ENCODE measurements around the gene DUSP8. TPM values are rescaled to one million over a fixed set of nuclear protein-coding genes. Genes with fewer than 3 reads are reported as not detected.
A peak's percentile ranks its signal among the peaks of the same experiment; 100 is the strongest.

DUSP8 gene
- total RNA-seq, 1 donor from 2014 or later = 2.2 TPM

DNA sequence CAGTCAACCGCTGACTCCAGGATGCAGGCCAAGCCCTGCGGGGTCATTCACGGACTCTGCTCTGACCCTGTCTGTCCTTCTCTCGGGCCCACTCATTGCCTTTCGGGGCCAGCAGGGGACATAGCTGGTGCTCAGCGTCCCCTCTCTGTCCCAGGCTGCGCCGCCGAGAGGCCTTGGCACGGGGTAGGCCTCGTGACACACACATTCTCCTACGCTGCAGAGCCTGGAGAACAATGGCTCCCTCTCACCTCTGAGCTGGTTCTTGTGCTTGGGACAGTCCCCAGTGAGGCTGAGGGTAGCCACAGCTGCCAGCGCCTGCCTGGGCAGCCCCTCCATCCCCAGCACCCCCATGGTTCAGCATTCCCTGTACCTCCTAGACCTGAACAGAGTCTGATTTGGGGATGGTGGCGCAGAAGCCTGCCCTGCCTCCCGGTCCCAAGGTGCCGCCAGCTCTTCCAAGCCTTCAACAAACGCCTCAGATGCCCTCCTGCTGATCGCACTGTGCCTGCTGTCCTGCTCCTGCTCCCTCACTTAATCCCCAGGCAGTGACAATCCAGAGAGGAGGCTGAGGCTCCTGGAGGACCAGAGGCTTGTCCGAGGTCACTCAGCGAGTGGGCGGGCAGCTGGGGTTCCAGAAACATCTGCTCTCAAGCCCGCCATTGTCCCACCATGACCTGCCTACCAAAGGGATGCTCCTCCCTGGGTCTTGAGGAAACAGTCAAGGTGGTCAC, 30.4 kb downstream of the DUSP8 start:
- DNase-seq (ENCODE audit: low spot score) = no peak
- Mint-ChIP-seq H3K4me3 (ENCODE audit: unreplicated experiment) (no peak overlapping the region), H3K9me3 (ENCODE audit: unreplicated experiment) (no peaks in the 10 kb centered on the region), H3K27me3 (ENCODE audit: unreplicated experiment) (peaks cover 9% of the 10 kb centered on the region), H3K27ac (ENCODE audit: unreplicated experiment) (no peak overlapping the region), H3K4me1 (ENCODE audit: unreplicated experiment) (no peaks in the 10 kb centered on the region), H3K36me3 (ENCODE audit: low read depth, unreplicated experiment) (no peaks in the 10 kb centered on the region)
- TF ChIP-seq, protein P1, sequence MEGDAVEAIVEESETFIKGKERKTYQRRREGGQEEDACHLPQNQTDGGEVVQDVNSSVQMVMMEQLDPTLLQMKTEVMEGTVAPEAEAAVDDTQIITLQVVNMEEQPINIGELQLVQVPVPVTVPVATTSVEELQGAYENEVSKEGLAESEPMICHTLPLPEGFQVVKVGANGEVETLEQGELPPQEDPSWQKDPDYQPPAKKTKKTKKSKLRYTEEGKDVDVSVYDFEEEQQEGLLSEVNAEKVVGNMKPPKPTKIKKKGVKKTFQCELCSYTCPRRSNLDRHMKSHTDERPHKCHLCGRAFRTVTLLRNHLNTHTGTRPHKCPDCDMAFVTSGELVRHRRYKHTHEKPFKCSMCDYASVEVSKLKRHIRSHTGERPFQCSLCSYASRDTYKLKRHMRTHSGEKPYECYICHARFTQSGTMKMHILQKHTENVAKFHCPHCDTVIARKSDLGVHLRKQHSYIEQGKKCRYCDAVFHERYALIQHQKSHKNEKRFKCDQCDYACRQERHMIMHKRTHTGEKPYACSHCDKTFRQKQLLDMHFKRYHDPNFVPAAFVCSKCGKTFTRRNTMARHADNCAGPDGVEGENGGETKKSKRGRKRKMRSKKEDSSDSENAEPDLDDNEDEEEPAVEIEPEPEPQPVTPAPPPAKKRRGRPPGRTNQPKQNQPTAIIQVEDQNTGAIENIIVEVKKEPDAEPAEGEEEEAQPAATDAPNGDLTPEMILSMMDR (IDR thresholded peaks at IDR 0.05; ENCODE audit: unreplicated experiment) = no peak

DNA sequence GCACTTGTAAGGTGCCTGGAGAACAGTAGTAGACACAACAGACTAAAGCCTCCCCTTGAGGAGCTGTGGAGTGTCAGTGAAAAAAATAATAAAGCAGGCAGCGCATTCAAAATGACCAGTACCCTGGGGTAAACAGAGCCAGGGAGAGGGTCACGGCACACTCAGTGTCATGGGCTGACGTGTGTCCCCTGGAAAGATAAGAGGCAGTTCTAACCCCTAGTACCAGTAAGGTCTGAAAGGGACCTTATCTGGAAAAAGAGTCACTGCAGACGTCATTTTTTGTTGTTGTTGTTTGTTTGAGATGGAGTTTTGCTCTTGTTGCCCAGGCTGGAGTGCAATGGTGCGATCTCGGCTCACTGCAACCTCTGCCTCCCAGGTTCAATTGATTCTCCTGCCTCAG, 32.0 kb downstream of the DUSP8 start:
- Mint-ChIP-seq H3K36me3 (ENCODE audit: low read depth, unreplicated experiment) (no peaks in the 10 kb centered on the region), H3K27ac (ENCODE audit: unreplicated experiment) (no peak overlapping the region), H3K4me3 (ENCODE audit: unreplicated experiment) (no peak overlapping the region), H3K27me3 (ENCODE audit: unreplicated experiment) (peaks cover 5% of the 10 kb centered on the region), H3K4me1 (ENCODE audit: unreplicated experiment) (peaks cover 6% of the 10 kb centered on the region), H3K9me3 (ENCODE audit: unreplicated experiment) (no peaks in the 10 kb centered on the region)
- TF ChIP-seq, protein P1 (IDR thresholded peaks at IDR 0.05; ENCODE audit: unreplicated experiment) = no peak
- no peak for DNase-seq (ENCODE audit: low spot score)

DNA sequence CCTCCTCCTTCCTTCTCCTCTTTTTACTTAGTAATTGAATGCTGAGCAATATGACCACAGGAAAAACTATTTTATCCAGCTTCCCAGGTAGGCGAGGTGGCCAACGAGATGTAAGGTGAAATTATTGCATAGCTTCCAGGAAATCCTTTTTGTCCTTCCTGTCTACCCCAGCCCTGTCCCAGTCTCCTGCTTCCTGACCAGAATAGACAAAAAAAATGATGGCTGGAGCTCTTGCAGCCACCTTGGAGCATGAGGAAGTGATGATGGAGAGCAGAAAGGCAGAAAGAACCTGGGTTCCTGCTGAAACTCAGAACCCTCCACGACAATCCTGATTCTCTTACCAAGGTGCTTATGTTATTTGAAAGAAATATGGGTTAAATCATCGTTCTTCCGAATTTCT, 33.9 kb downstream of the DUSP8 start:
- Mint-ChIP-seq H3K4me3 (ENCODE audit: unreplicated experiment) (peak overlapping the region; percentile 11), H3K27ac (ENCODE audit: unreplicated experiment) (no peak overlapping the region), H3K4me1 (ENCODE audit: unreplicated experiment) (peaks cover 12% of the 10 kb centered on the region), H3K27me3 (ENCODE audit: unreplicated experiment) (peaks cover 5% of the 10 kb centered on the region), H3K36me3 (ENCODE audit: low read depth, unreplicated experiment) (no peaks in the 10 kb centered on the region), H3K9me3 (ENCODE audit: unreplicated experiment) (no peaks in the 10 kb centered on the region)
- TF ChIP-seq, protein P1 (IDR thresholded peaks at IDR 0.05; ENCODE audit: unreplicated experiment) = no peak
- DNase-seq (ENCODE audit: low spot score) = no peak

DNA sequence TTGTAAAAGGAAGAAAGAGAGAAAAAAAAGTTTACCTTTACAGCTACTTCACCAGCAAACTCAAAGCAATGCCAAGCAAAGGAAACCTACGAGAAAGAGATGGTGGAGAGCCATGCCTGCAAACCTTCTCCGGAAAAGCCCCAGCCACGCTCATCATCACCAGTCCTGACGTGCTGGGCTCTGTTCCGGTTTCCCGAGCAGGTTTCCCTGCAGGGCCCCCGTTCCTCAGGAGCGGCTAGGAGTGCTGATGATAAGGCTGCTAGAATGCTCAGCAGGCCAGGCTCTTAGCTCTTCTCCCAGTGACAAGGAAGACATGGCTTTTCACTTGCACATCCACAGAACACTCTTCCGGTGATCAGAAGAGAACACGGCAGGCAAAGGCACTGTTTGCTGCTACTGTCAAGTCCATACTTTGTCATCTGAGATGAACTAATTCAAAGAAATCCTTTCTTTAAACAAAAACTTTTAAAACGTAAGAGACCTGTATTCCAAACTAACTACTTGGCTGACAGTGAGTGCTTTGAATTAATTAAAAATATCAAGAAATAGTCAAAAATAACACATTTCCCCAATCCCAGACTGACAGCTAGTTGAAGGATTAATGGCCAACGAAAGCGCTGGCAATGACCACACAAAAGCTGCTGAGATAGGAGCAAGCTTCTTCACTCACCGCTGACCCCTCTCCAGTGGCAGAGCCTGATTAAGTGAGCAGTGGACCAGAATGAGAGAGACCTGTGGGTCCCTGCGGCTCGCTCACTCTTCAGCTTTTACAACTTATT, 35.8 kb downstream of the DUSP8 start:
- H3K4me3 Mint-ChIP-seq (ENCODE audit: unreplicated experiment) = no peak overlapping the region
- H3K4me1 Mint-ChIP-seq (ENCODE audit: unreplicated experiment) = peaks cover 21% of the 10 kb centered on the region
- no peaks in the 10 kb centered on the region for H3K9me3 Mint-ChIP-seq (ENCODE audit: unreplicated experiment)
- no peaks in the 10 kb centered on the region for H3K36me3 Mint-ChIP-seq (ENCODE audit: low read depth, unreplicated experiment)
- H3K27ac Mint-ChIP-seq (ENCODE audit: unreplicated experiment) = no peak overlapping the region
- DNase-seq (ENCODE audit: low spot score) = no peak
- peaks cover 7% of the 10 kb centered on the region for H3K27me3 Mint-ChIP-seq (ENCODE audit: unreplicated experiment)
- TF ChIP-seq, protein P1 (IDR thresholded peaks at IDR 0.05; ENCODE audit: unreplicated experiment) = no peak

DNA sequence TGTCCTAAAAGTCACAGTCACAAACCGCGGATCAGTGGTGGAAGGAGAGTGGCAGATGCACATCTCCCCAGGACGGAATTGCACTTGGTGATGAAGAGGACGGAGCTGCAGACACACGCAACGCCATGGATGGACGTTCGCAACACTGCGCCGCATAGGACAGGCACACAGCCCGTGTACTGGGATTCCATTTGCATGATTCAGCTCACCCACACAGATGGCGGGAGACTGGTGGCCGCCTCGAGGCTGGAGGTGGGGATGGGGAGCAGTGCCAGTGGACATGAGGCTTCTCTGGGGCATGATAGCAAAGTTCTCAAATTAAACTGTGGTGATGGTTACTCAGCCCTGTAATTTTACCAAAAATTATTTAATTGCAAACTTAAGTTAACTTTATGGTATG, 37.4 kb downstream of the DUSP8 start:
- Mint-ChIP-seq H3K27me3 (ENCODE audit: unreplicated experiment) (peaks cover 2% of the 10 kb centered on the region), H3K36me3 (ENCODE audit: low read depth, unreplicated experiment) (no peaks in the 10 kb centered on the region)

More for the DNA sequence above, 37.4 kb downstream of the DUSP8 start:
- TF ChIP-seq, protein P1 (IDR thresholded peaks at IDR 0.05; ENCODE audit: unreplicated experiment) = no peak
- no peaks in the 10 kb centered on the region for H3K9me3 Mint-ChIP-seq (ENCODE audit: unreplicated experiment)
- H3K4me1 Mint-ChIP-seq (ENCODE audit: unreplicated experiment) = peaks cover 21% of the 10 kb centered on the region
- no peak overlapping the region for H3K4me3 Mint-ChIP-seq (ENCODE audit: unreplicated experiment)
- H3K27ac Mint-ChIP-seq (ENCODE audit: unreplicated experiment) = peak overlapping the region; percentile 36
- DNase-seq (ENCODE audit: low spot score) = no peak
